WTC11 (cell line): ENCODE results near the gene RPS6KA2. TPM values are rescaled to one million over a fixed set of nuclear protein-coding genes. Genes with fewer than 3 reads are reported as not detected.

ENCODE experiments used
- ATAC-seq: fragments of 200-7000 bp; cut with Tn5 transposase; 2 replicates; pipeline ENCODE4 v1.10.0; 2021; ENCODE audit warnings: mild to moderate bottlenecking, moderate library complexity
- CTCF ChIA-PET: fragments of 300-600 bp; sonication (Branson Sonifier 250); formaldehyde crosslinking; loops from one replicate; lab custom pipeline; 2021; ENCODE audit warnings: antibody characterized with exemption; lab: Charles Lee
- POLR2A ChIA-PET: fragments of 350-600 bp; sonication (Branson Sonifier 250); formaldehyde crosslinking; loops from one replicate; lab custom pipeline; 2021; ENCODE audit warnings: antibody characterized with exemption; lab: Charles Lee
- DNase-seq: peaks from one replicate; pipeline ENCODE4 v3.0.0; 2021; ENCODE audit warnings: low spot score
- H3K27ac Mint-ChIP-seq: 2 replicates; pipeline ENCODE4 v1.8.0; 2021; ENCODE audit warnings: mixed read lengths
- H3K27me3 Mint-ChIP-seq: 2 replicates; pipeline ENCODE4 v1.8.0; 2021; ENCODE audit warnings: low read depth, mild to moderate bottlenecking, moderate library complexity, mixed read lengths
- H3K36me3 Mint-ChIP-seq: 2 replicates; pipeline ENCODE4 v1.8.0; 2021; ENCODE audit warnings: mixed read lengths
- H3K4me1 Mint-ChIP-seq: 2 replicates; pipeline ENCODE4 v1.8.0; 2022; ENCODE audit warnings: mixed read lengths
- H3K4me3 Mint-ChIP-seq: 2 replicates; pipeline ENCODE4 v1.8.0; 2021; ENCODE audit warnings: mild to moderate bottlenecking, moderate library complexity, mixed read lengths
- H3K9me3 Mint-ChIP-seq: 2 replicates; pipeline ENCODE4 v1.8.0; 2021; ENCODE audit warnings: mixed read lengths
- ELF4 ChIP-seq: sonication (generic); formaldehyde crosslinking; IDR thresholded peaks from 2 replicates; pipeline ENCODE4 v1.8.1; 2022; ENCODE audit warnings: low read depth, mild to moderate bottlenecking, moderate library complexity, missing genetic modification reagents
- FOXK1 ChIP-seq: sonication (generic); formaldehyde crosslinking; IDR thresholded peaks from 2 replicates; pipeline ENCODE4 v1.8.0; 2022; ENCODE audit warnings: mild to moderate bottlenecking, moderate library complexity, missing genetic modification reagents
- IRF2 ChIP-seq: sonication (generic); formaldehyde crosslinking; IDR thresholded peaks from 2 replicates; pipeline ENCODE4 v1.8.0; 2022; ENCODE audit warnings: low read depth, missing genetic modification reagents, borderline replicate concordance
- SMAD3 ChIP-seq: sonication (generic); formaldehyde crosslinking; IDR thresholded peaks from 2 replicates; pipeline ENCODE4 v1.8.0; 2022; ENCODE audit warnings: missing genetic modification reagents, mild to moderate bottlenecking, borderline replicate concordance
- SP1 ChIP-seq: sonication (generic); formaldehyde crosslinking; conservative IDR thresholded peaks from 2 replicates; pipeline ENCODE4 v1.8.1; 2022; ENCODE audit warnings: missing genetic modification reagents
- TEAD1 ChIP-seq: sonication (generic); formaldehyde crosslinking; IDR thresholded peaks from 2 replicates; pipeline ENCODE4 v1.8.0; 2022; ENCODE audit warnings: mild to moderate bottlenecking, missing genetic modification reagents
- ZNF121 ChIP-seq: sonication (generic); formaldehyde crosslinking; IDR thresholded peaks from 2 replicates; pipeline ENCODE4 v1.8.0; 2023; ENCODE audit warnings: missing genetic modification reagents
- ZNF219 ChIP-seq: sonication (generic); formaldehyde crosslinking; IDR thresholded peaks from 2 replicates; pipeline ENCODE4 v1.8.0; 2023; ENCODE audit warnings: missing genetic modification reagents, mild to moderate bottlenecking, borderline replicate concordance
- ZNF317 ChIP-seq: sonication (generic); formaldehyde crosslinking; IDR thresholded peaks from 2 replicates; pipeline ENCODE4 v1.8.1; 2023; ENCODE audit warnings: low read depth, mild to moderate bottlenecking, moderate library complexity, missing genetic modification reagents, borderline replicate concordance
- ZNF671 ChIP-seq: fragments of 250-450 bp; sonication (Bioruptor Pico); IDR thresholded peaks from 2 replicates; pipeline ENCODE4 v1.8.0; 2021; ENCODE audit warnings: mild to moderate bottlenecking
- total RNA-seq: library from RNA; stranded (reverse); gene quantifications from 3 replicates; pipeline ENCODE4 v1.2.3, GENCODE V29; 2021
- TF ChIP-seq, protein P1 (sequence below): sonication (generic); formaldehyde crosslinking; IDR thresholded peaks from 2 replicates; pipeline ENCODE4 v1.8.1; 2022; ENCODE audit warnings: mild to moderate bottlenecking, missing genetic modification reagents, moderate library complexity, borderline replicate concordance
- TF ChIP-seq, protein P2 (sequence below): fragments of 250-450 bp; sonication (Bioruptor Pico); IDR thresholded peaks from 2 replicates; pipeline ENCODE4 v1.9.0; 2021; ENCODE audit warnings: moderate library complexity, mild to moderate bottlenecking, inconsistent platforms, borderline replicate concordance
- TF ChIP-seq, protein P3 (sequence below): sonication (generic); formaldehyde crosslinking; IDR thresholded peaks from 2 replicates; pipeline ENCODE4 v1.8.0; 2022; ENCODE audit warnings: mild to moderate bottlenecking, missing genetic modification reagents
- TF ChIP-seq, protein P4 (sequence below): sonication (generic); formaldehyde crosslinking; conservative IDR thresholded peaks from 2 replicates; pipeline ENCODE4 v1.8.1; 2022; ENCODE audit warnings: mild to moderate bottlenecking, missing genetic modification reagents
- TF ChIP-seq, protein P5 (sequence below): sonication (generic); formaldehyde crosslinking; IDR thresholded peaks from 2 replicates; pipeline ENCODE4 v1.8.0; 2023; ENCODE audit warnings: missing genetic modification reagents
- TF ChIP-seq, protein P6 (sequence below): sonication (generic); formaldehyde crosslinking; IDR thresholded peaks from 2 replicates; pipeline ENCODE4 v1.8.0; 2022; ENCODE audit warnings: mild to moderate bottlenecking, missing genetic modification reagents
- TF ChIP-seq, protein P7 (sequence below): fragments of 250-450 bp; sonication (Bioruptor Pico); IDR thresholded peaks from 2 replicates; pipeline ENCODE4 v1.9.0; 2021; ENCODE audit warnings: mild to moderate bottlenecking, borderline replicate concordance
- TF ChIP-seq, protein P8 (sequence below): fragments of 250-450 bp; sonication (Bioruptor Pico); IDR thresholded peaks from 2 replicates; pipeline ENCODE4 v1.8.0; 2021; ENCODE audit warnings: mild to moderate bottlenecking
- TF ChIP-seq, protein P9 (sequence below): fragments of 250-450 bp; sonication (Bioruptor Pico); IDR thresholded peaks from 2 replicates; pipeline ENCODE4 v1.9.0; 2021; ENCODE audit warnings: mild to moderate bottlenecking

RPS6KA2 gene
- total RNA-seq, 1 experiment from 2014 or later, result 24.2 TPM

DNA sequence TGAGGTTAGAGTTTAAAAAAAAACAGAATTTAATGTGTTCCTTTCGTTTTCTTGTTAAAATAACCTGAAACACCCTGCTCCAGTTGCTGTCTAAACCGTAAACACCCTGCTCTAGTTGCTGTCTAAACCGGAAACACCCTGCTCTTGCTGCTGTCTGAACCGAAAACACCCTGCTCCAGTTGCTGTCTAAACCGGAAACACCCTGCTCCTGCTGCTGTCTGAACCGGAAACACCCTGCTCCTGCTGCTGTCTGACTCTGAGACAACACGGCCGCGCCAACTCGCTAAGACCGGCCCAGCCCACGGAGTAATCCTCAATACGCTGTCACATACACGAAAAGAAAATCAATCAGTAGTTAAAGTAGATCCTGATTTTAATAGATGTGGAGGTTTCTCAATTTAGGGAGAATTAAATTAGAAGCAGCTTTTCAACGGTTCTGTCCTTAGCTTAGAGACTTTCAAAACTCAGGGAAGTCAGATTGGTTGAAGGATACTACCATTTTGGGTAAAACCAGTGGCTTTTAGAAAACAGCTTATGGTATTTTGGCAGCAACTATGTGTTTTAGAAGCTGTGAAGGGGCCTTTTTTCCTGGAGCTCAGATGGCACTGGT is 138.9 kb downstream of the RPS6KA2 start (continued):
- TF ChIP-seq, protein P1, sequence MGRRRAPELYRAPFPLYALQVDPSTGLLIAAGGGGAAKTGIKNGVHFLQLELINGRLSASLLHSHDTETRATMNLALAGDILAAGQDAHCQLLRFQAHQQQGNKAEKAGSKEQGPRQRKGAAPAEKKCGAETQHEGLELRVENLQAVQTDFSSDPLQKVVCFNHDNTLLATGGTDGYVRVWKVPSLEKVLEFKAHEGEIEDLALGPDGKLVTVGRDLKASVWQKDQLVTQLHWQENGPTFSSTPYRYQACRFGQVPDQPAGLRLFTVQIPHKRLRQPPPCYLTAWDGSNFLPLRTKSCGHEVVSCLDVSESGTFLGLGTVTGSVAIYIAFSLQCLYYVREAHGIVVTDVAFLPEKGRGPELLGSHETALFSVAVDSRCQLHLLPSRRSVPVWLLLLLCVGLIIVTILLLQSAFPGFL (CRISPR knock-in tag), result no peak
- TF ChIP-seq, protein P2, sequence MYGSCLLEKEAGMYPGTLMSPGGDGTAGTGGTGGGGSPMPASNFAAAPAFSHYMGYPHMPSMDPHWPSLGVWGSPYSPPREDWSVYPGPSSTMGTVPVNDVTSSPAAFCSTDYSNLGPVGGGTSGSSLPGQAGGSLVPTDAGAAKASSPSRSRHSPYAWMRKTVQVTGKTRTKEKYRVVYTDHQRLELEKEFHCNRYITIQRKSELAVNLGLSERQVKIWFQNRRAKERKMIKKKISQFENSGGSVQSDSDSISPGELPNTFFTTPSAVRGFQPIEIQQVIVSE (CRISPR knock-in tag), result no peak
- TF ChIP-seq ZNF219 (CRISPR knock-in tag) (no peak), ZNF121 (no peak), FOXK1 (CRISPR knock-in tag) (no peak), SP1 (no peak), IRF2 (CRISPR knock-in tag) (no peak), ZNF317 (CRISPR knock-in tag) (no peak)
- TF ChIP-seq, protein P3, sequence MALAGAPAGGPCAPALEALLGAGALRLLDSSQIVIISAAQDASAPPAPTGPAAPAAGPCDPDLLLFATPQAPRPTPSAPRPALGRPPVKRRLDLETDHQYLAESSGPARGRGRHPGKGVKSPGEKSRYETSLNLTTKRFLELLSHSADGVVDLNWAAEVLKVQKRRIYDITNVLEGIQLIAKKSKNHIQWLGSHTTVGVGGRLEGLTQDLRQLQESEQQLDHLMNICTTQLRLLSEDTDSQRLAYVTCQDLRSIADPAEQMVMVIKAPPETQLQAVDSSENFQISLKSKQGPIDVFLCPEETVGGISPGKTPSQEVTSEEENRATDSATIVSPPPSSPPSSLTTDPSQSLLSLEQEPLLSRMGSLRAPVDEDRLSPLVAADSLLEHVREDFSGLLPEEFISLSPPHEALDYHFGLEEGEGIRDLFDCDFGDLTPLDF (CRISPR knock-in tag), result no peak
- TF ChIP-seq, protein P4, sequence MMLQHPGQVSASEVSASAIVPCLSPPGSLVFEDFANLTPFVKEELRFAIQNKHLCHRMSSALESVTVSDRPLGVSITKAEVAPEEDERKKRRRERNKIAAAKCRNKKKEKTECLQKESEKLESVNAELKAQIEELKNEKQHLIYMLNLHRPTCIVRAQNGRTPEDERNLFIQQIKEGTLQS, result no peak

DNA sequence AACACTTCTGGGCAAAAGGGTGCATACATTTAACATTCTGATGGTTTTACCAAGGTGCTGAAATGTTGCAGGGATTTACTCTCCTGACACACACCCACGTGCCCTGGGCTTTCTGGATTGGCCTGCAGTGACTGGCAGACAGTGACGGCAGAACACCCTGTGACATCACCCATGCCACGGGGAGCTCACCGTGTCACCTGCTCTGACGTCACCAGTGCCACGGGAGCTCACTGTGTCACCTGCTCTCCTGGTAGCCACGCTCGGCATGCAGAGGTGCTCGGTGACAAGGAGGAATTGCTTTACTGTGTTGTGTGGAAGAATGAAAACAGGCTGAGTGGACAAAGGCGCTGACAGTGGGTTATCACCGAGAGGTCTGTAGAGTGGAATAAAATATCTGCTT is 139.9 kb downstream of the RPS6KA2 start:
- no peak overlapping the region for H3K4me3 Mint-ChIP-seq

DNA sequence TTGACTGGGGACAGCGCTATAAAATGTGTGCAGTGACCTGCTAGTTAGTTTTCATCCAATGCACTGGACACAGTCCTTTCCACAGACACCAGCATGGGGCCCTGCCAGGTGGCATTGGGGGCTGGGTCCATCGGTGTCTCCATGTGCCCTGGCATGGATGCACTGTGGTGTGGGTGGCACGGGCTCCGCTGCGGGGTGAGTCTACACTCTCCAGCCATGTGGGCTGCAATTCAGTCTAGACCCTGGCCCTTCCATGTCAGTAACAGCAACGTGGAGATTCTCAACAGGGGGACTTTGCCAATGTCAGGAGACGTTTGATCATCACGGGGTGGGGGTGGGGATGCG is 140.5 kb downstream of the RPS6KA2 start:
- peaks cover 32% of the 10 kb centered on the region for H3K4me1 Mint-ChIP-seq
- no peak for ATAC-seq
- POLR2A ChIA-PET, result no interaction called here

More for the DNA sequence above, 139.9 kb downstream of the RPS6KA2 start:
- Mint-ChIP-seq H3K27ac (0 out of 2 replicates have a peak overlapping the region, but pooled peaks have one; percentile 36), H3K4me1 (peaks cover 32% of the 10 kb centered on the region), H3K36me3 (peaks cover 15% of the 10 kb centered on the region), H3K9me3 (no peaks in the 10 kb centered on the region), H3K27me3 (no peaks in the 10 kb centered on the region)
- TF ChIP-seq SMAD3 (CRISPR knock-in tag), result no peak
- DNase-seq, result no peak
- no peak for ATAC-seq
- POLR2A ChIA-PET, result no interaction called here
- CTCF ChIA-PET, result no interaction called here

More for the DNA sequence above, 140.5 kb downstream of the RPS6KA2 start:
- Mint-ChIP-seq H3K27ac (no peak overlapping the region), H3K9me3 (no peaks in the 10 kb centered on the region), H3K27me3 (no peaks in the 10 kb centered on the region), H3K4me3 (no peak overlapping the region), H3K36me3 (peaks cover 15% of the 10 kb centered on the region)
- DNase-seq, result no peak
- TF ChIP-seq TEAD1, result no peak
- no peak for TF ChIP-seq ZNF317 (CRISPR knock-in tag)
- TF ChIP-seq, protein P5, sequence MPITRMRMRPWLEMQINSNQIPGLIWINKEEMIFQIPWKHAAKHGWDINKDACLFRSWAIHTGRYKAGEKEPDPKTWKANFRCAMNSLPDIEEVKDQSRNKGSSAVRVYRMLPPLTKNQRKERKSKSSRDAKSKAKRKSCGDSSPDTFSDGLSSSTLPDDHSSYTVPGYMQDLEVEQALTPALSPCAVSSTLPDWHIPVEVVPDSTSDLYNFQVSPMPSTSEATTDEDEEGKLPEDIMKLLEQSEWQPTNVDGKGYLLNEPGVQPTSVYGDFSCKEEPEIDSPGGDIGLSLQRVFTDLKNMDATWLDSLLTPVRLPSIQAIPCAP, result no peak
- no peak for TF ChIP-seq ELF4
- TF ChIP-seq, protein P6, sequence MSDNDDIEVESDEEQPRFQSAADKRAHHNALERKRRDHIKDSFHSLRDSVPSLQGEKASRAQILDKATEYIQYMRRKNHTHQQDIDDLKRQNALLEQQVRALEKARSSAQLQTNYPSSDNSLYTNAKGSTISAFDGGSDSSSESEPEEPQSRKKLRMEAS, result no peak
- TF ChIP-seq, protein P7, sequence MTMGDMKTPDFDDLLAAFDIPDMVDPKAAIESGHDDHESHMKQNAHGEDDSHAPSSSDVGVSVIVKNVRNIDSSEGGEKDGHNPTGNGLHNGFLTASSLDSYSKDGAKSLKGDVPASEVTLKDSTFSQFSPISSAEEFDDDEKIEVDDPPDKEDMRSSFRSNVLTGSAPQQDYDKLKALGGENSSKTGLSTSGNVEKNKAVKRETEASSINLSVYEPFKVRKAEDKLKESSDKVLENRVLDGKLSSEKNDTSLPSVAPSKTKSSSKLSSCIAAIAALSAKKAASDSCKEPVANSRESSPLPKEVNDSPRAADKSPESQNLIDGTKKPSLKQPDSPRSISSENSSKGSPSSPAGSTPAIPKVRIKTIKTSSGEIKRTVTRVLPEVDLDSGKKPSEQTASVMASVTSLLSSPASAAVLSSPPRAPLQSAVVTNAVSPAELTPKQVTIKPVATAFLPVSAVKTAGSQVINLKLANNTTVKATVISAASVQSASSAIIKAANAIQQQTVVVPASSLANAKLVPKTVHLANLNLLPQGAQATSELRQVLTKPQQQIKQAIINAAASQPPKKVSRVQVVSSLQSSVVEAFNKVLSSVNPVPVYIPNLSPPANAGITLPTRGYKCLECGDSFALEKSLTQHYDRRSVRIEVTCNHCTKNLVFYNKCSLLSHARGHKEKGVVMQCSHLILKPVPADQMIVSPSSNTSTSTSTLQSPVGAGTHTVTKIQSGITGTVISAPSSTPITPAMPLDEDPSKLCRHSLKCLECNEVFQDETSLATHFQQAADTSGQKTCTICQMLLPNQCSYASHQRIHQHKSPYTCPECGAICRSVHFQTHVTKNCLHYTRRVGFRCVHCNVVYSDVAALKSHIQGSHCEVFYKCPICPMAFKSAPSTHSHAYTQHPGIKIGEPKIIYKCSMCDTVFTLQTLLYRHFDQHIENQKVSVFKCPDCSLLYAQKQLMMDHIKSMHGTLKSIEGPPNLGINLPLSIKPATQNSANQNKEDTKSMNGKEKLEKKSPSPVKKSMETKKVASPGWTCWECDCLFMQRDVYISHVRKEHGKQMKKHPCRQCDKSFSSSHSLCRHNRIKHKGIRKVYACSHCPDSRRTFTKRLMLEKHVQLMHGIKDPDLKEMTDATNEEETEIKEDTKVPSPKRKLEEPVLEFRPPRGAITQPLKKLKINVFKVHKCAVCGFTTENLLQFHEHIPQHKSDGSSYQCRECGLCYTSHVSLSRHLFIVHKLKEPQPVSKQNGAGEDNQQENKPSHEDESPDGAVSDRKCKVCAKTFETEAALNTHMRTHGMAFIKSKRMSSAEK (CRISPR knock-in tag), result no peak
- TF ChIP-seq, protein P8, sequence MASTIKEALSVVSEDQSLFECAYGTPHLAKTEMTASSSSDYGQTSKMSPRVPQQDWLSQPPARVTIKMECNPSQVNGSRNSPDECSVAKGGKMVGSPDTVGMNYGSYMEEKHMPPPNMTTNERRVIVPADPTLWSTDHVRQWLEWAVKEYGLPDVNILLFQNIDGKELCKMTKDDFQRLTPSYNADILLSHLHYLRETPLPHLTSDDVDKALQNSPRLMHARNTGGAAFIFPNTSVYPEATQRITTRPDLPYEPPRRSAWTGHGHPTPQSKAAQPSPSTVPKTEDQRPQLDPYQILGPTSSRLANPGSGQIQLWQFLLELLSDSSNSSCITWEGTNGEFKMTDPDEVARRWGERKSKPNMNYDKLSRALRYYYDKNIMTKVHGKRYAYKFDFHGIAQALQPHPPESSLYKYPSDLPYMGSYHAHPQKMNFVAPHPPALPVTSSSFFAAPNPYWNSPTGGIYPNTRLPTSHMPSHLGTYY (CRISPR knock-in tag), result no peak
- TF ChIP-seq ZNF671 (CRISPR knock-in tag), result no peak
- TF ChIP-seq, protein P9, sequence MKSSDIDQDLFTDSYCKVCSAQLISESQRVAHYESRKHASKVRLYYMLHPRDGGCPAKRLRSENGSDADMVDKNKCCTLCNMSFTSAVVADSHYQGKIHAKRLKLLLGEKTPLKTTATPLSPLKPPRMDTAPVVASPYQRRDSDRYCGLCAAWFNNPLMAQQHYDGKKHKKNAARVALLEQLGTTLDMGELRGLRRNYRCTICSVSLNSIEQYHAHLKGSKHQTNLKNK (CRISPR knock-in tag), result no peak
- CTCF ChIA-PET, result interaction anchor here (0.6 kb wide), 1 partner anchor 10 kb away, joined by 3 read pairs; no protein-coding TSS in a partner anchor
